Panc1 (cell line): Measurements from ENCODE around the gene DHX32.

ENCODE experiments used
- POLR2AphosphoS5 ChIP-seq: IDR thresholded peaks from 2 replicates; pipeline ENCODE4 v1.6.1; 2012; ENCODE audit warnings: mild to moderate bottlenecking, low read depth, low read length, moderate library complexity
- SIN3A ChIP-seq: IDR thresholded peaks from 2 replicates; pipeline ENCODE4 v1.6.1; 2012; ENCODE audit warnings: low read depth, mild to moderate bottlenecking, low read length, moderate library complexity, borderline replicate concordance; ENCODE audit not compliant: insufficient read depth
- TCF7L2 ChIP-seq: IDR thresholded peaks from 2 replicates; pipeline ENCODE4 v1.6.1; 2011; ENCODE audit warnings: mild to moderate bottlenecking, low read depth, low read length, inconsistent platforms
- TF ChIP-seq, protein P1 (sequence below): fragments of 450-650 bp; IDR thresholded peaks from 2 replicates; pipeline ENCODE4 v1.5.1; 2017; ENCODE audit warnings: mild to moderate bottlenecking
- TF ChIP-seq, protein P2 (sequence below), 2 experiments: IDR thresholded peaks; 2 replicates each; pipeline ENCODE4 v1.6.1; 2011 to 2012; ENCODE audit warnings: low read depth in 2 of 2, control low read depth in 1 of 2, low read length in 1 of 2, mild to moderate bottlenecking in 1 of 2, moderate library complexity in 1 of 2; ENCODE audit not compliant: insufficient read depth in 1 of 2

DNA sequence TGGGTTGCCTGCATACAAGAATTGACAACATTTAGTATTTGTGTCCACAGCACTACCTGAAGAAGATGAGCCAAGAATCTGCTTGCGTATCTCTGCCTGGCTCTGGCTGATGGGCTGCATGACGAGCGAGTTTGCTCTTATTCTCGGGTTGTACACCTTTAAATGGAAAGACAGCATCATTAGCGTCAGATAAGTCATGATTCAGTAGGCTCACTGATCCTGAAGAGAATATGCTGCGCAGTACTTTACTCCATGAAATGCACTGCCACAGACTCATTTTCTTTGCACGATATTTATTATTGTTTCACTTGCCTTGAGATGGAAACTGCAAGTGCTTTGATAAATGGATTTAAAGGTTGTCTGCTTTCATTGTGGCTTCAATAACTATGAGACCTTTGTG, 28.6 kb downstream of the DHX32 start:
- TF ChIP-seq, protein P1, sequence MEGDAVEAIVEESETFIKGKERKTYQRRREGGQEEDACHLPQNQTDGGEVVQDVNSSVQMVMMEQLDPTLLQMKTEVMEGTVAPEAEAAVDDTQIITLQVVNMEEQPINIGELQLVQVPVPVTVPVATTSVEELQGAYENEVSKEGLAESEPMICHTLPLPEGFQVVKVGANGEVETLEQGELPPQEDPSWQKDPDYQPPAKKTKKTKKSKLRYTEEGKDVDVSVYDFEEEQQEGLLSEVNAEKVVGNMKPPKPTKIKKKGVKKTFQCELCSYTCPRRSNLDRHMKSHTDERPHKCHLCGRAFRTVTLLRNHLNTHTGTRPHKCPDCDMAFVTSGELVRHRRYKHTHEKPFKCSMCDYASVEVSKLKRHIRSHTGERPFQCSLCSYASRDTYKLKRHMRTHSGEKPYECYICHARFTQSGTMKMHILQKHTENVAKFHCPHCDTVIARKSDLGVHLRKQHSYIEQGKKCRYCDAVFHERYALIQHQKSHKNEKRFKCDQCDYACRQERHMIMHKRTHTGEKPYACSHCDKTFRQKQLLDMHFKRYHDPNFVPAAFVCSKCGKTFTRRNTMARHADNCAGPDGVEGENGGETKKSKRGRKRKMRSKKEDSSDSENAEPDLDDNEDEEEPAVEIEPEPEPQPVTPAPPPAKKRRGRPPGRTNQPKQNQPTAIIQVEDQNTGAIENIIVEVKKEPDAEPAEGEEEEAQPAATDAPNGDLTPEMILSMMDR: no peak
- TF ChIP-seq POLR2AphosphoS5 (no peak), SIN3A (no peak), TCF7L2 (no peak)
- TF ChIP-seq, protein P2, sequence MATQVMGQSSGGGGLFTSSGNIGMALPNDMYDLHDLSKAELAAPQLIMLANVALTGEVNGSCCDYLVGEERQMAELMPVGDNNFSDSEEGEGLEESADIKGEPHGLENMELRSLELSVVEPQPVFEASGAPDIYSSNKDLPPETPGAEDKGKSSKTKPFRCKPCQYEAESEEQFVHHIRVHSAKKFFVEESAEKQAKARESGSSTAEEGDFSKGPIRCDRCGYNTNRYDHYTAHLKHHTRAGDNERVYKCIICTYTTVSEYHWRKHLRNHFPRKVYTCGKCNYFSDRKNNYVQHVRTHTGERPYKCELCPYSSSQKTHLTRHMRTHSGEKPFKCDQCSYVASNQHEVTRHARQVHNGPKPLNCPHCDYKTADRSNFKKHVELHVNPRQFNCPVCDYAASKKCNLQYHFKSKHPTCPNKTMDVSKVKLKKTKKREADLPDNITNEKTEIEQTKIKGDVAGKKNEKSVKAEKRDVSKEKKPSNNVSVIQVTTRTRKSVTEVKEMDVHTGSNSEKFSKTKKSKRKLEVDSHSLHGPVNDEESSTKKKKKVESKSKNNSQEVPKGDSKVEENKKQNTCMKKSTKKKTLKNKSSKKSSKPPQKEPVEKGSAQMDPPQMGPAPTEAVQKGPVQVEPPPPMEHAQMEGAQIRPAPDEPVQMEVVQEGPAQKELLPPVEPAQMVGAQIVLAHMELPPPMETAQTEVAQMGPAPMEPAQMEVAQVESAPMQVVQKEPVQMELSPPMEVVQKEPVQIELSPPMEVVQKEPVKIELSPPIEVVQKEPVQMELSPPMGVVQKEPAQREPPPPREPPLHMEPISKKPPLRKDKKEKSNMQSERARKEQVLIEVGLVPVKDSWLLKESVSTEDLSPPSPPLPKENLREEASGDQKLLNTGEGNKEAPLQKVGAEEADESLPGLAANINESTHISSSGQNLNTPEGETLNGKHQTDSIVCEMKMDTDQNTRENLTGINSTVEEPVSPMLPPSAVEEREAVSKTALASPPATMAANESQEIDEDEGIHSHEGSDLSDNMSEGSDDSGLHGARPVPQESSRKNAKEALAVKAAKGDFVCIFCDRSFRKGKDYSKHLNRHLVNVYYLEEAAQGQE (IDR thresholded peaks at IDR 0.05; ENCODE audit: insufficient read depth in 1 of 2, low read depth in 2 of 2, low read length in 1 of 2): no peak
